Measurements from ENCODE around the gene PDE4A.
"Not testable (repeated sequence)": the region's sequence is repeated elsewhere in the genome, so short reads cannot be mapped to it uniquely, and the experiment has no call there.

PDE4A gene

GRCh38 chr19:10403137-10404021 lies 17.0 kb upstream of the PDE4A start, which contains the start of gene CDC37:
Gene CDC37 (minus strand): TSS chr19:10403542. CDS start chr19:10403479, 63 bp downstream.
- DNase-seq (ENCODE audit: low spot score), result peak; percentile 98

GRCh38 chr19:10404888-10405820 lies 15.2 kb upstream of the PDE4A start:
- peak; percentile 73 for DNase-seq (ENCODE audit: low spot score)

GRCh38 chr19:10406191-10406590 lies 14.1 kb upstream of the PDE4A start:
- DNase-seq (ENCODE audit: low spot score), result no peak

GRCh38 chr19:10407096-10407495 lies 13.2 kb upstream of the PDE4A start:
- peak; percentile 46 for DNase-seq (ENCODE audit: low spot score)

- peak; percentile 72 for DNase-seq (ENCODE audit: low spot score)
These were observed 11.6 kb upstream of the PDE4A start for GRCh38 chr19:10408511-10409283.

GRCh38 chr19:10411224-10411623 lies 9.1 kb upstream of the PDE4A start:
- not testable (repeated sequence) for DNase-seq (ENCODE audit: low spot score)

- DNase-seq (ENCODE audit: low spot score), result peak; percentile 67
These were observed 7.9 kb upstream of the PDE4A start for GRCh38 chr19:10412257-10412977.

GRCh38 chr19:10416083-10416379 lies 4.3 kb upstream of the PDE4A start:
- DNase-seq (ENCODE audit: low spot score), result no peak

GRCh38 chr19:10416380-10417257 lies 3.7 kb upstream of the PDE4A start:
- DNase-seq (ENCODE audit: low spot score), result peak; percentile 90

- no peak for DNase-seq (ENCODE audit: low spot score)
These were observed 2.6 kb upstream of the PDE4A start for GRCh38 chr19:10417541-10418234.

GRCh38 chr19:10418235-10418484 lies 2.2 kb upstream of the PDE4A start:
- DNase-seq (ENCODE audit: low spot score), result no peak

- no peak for DNase-seq (ENCODE audit: low spot score)
These were observed 1.7 kb upstream of the PDE4A start for GRCh38 chr19:10418485-10419199.

- no peak for DNase-seq (ENCODE audit: low spot score)
These were observed 1.1 kb upstream of the PDE4A start for GRCh38 chr19:10419200-10419645.

- no peak for DNase-seq (ENCODE audit: low spot score)
These were observed 493 bp upstream of the PDE4A start for GRCh38 chr19:10419646-10420443.

- DNase-seq (ENCODE audit: low spot score), result no peak
These were observed 1.1 kb downstream of the PDE4A start for GRCh38 chr19:10421240-10422045.

- DNase-seq (ENCODE audit: low spot score), result no peak
These were observed 1.7 kb downstream of the PDE4A start for GRCh38 chr19:10422046-10422461.

GRCh38 chr19:10422846-10423245 lies 2.5 kb downstream of the PDE4A start:
- no peak for DNase-seq (ENCODE audit: low spot score)
